Measurements from ENCODE around the gene NOS1AP. TPM values are rescaled to one million over a fixed set of nuclear protein-coding genes. Genes with fewer than 3 reads are reported as not detected.

NOS1AP gene
- total RNA-seq, 1 donor from 2014 or later = under 0.01 TPM

GRCh38 chr1:162230096-162230495 lies 160.6 kb downstream of the NOS1AP start:
- Histone ChIP-seq H3K4me1 (ENCODE audit: control insufficient read depth in 3 of 3, insufficient read depth in 3 of 3, low read length in 3 of 3) (no peaks in the 10 kb centered on the region), H3K27me3 (ENCODE audit: control insufficient read depth in 3 of 3, insufficient read depth in 3 of 3, low read length in 3 of 3) (no peaks in the 10 kb centered on the region), H3K9ac (ENCODE audit: low read depth in 1 of 3, low read length in 3 of 3) (no peak overlapping the region), H3K27ac (ENCODE audit: low read depth, low read length) (no peak overlapping the region), H3K36me3 (ENCODE audit: control insufficient read depth in 3 of 3, insufficient read depth in 3 of 3, low read length in 3 of 3) (no peaks in the 10 kb centered on the region), H3K4me3 (ENCODE audit: low read length in 3 of 3) (no peak overlapping the region), H3K9me3 (ENCODE audit: control insufficient read depth in 3 of 3, low read length in 3 of 3) (no peaks in the 10 kb centered on the region)

DNA sequence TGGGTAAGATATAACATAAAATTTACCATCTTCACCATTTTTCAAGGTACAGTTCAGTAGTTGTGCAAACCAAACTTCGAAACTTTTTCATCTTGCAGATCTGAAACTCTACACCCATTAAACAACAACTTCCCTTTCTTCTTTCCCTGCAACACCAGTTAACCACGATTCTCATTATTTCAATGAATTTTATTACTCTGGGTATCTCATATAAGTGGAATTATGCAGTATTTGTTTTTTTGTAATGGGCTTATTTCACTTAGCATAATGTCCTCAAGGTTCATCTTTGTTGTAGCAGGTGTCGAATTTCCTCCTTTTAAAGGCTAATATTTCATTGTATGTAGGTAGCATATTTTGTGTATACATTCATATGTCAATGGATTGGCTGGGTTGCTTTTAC lies 161.0 kb downstream of the NOS1AP start:
- H3K27me3 ChIP-seq (ENCODE audit: control insufficient read depth in 3 of 3, insufficient read depth in 3 of 3, low read length in 3 of 3) = no peaks in the 10 kb centered on the region

DNA sequence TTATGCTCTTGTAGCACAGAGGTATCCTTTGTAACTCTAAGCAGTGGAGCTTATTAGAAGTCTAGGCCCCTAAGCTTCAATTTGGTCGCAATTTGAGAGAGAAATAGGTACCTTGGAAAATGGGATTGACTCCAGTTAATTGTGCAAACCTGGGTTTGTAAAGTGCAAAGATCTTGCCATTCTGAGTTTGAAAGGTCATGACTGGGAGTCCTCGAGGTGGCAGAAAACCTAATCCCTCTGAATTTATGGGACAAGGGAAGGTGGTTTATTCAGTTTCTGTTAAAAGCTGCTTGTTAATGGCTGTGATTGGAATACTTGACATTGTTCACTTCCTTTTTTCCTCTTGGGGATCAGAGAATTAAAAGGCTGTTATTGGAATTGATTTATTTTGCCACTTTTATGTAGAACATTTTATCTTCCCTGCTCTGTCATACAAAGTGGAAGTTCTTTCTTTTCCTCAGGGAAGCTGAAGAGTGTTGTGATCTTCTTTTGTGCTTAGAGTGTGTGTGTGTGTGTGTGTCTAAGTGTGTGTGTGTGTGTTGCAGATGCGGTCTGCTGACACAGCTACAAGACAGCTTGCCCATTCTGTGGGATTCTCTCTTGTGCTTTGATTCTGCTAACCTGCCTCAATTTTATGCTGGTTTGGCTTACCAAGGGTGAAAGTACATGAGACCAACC lies 162.7 kb downstream of the NOS1AP start:
- H3K27ac ChIP-seq (ENCODE audit: low read depth, low read length) = no peak overlapping the region
- H3K4me3 ChIP-seq (ENCODE audit: low read length in 3 of 3) = no peak overlapping the region
- no peak overlapping the region for H3K9ac ChIP-seq (ENCODE audit: low read depth in 1 of 3, low read length in 3 of 3)
- no peaks in the 10 kb centered on the region for H3K27me3 ChIP-seq (ENCODE audit: control insufficient read depth in 3 of 3, insufficient read depth in 3 of 3, low read length in 3 of 3)
- H3K36me3 ChIP-seq (ENCODE audit: control insufficient read depth in 3 of 3, insufficient read depth in 3 of 3, low read length in 3 of 3) = no peaks in the 10 kb centered on the region
- H3K9me3 ChIP-seq (ENCODE audit: control insufficient read depth in 3 of 3, low read length in 3 of 3) = no peaks in the 10 kb centered on the region
- H3K4me1 ChIP-seq (ENCODE audit: control insufficient read depth in 3 of 3, insufficient read depth in 3 of 3, low read length in 3 of 3) = no peaks in the 10 kb centered on the region

More for the DNA sequence above, 161.0 kb downstream of the NOS1AP start:
- no peak overlapping the region for H3K27ac ChIP-seq (ENCODE audit: low read depth, low read length)
- H3K9ac ChIP-seq (ENCODE audit: low read depth in 1 of 3, low read length in 3 of 3) = no peak overlapping the region
- H3K4me1 ChIP-seq (ENCODE audit: control insufficient read depth in 3 of 3, insufficient read depth in 3 of 3, low read length in 3 of 3) = no peaks in the 10 kb centered on the region
- no peaks in the 10 kb centered on the region for H3K36me3 ChIP-seq (ENCODE audit: control insufficient read depth in 3 of 3, insufficient read depth in 3 of 3, low read length in 3 of 3)
- no peak overlapping the region for H3K4me3 ChIP-seq (ENCODE audit: low read length in 3 of 3)
- no peaks in the 10 kb centered on the region for H3K9me3 ChIP-seq (ENCODE audit: control insufficient read depth in 3 of 3, low read length in 3 of 3)

DNA sequence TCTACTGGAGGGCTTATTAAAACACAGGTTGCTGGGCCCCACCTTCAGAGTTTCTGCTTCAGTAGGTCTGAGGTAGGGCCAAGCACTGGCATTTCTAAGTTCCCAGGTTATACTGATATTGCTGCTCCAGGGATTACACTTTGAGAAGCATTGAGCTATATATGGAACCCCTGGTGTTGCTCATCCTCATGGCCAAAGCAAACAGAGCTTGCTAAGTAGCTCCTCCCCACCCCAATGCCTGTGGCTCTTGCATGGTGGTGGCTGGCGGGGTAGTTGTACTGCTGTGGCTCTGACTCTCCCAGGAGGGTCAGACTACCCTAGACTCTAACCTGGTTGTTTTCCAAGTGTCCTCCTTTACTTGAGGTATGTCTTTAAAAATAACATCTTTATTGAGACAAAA lies 163.6 kb downstream of the NOS1AP start:
- no peak overlapping the region for H3K27ac ChIP-seq (ENCODE audit: low read depth, low read length)
- H3K27me3 ChIP-seq (ENCODE audit: control insufficient read depth in 3 of 3, insufficient read depth in 3 of 3, low read length in 3 of 3) = no peaks in the 10 kb centered on the region
- H3K36me3 ChIP-seq (ENCODE audit: control insufficient read depth in 3 of 3, insufficient read depth in 3 of 3, low read length in 3 of 3) = no peaks in the 10 kb centered on the region
- no peak overlapping the region for H3K9ac ChIP-seq (ENCODE audit: low read depth in 1 of 3, low read length in 3 of 3)
- no peaks in the 10 kb centered on the region for H3K9me3 ChIP-seq (ENCODE audit: control insufficient read depth in 3 of 3, low read length in 3 of 3)
- H3K4me3 ChIP-seq (ENCODE audit: low read length in 3 of 3) = no peak overlapping the region
- H3K4me1 ChIP-seq (ENCODE audit: control insufficient read depth in 3 of 3, insufficient read depth in 3 of 3, low read length in 3 of 3) = no peaks in the 10 kb centered on the region

GRCh38 chr1:162233937-162234336 lies 164.4 kb downstream of the NOS1AP start:
- Histone ChIP-seq H3K4me3 (ENCODE audit: low read length in 3 of 3) (no peak overlapping the region), H3K36me3 (ENCODE audit: control insufficient read depth in 3 of 3, insufficient read depth in 3 of 3, low read length in 3 of 3) (no peaks in the 10 kb centered on the region), H3K27me3 (ENCODE audit: control insufficient read depth in 3 of 3, insufficient read depth in 3 of 3, low read length in 3 of 3) (no peaks in the 10 kb centered on the region), H3K4me1 (ENCODE audit: control insufficient read depth in 3 of 3, insufficient read depth in 3 of 3, low read length in 3 of 3) (no peaks in the 10 kb centered on the region), H3K27ac (ENCODE audit: low read depth, low read length) (no peak overlapping the region), H3K9me3 (ENCODE audit: control insufficient read depth in 3 of 3, low read length in 3 of 3) (no peaks in the 10 kb centered on the region), H3K9ac (ENCODE audit: low read depth in 1 of 3, low read length in 3 of 3) (no peak overlapping the region)

- Histone ChIP-seq H3K4me3 (ENCODE audit: low read length in 3 of 3) (no peak overlapping the region), H3K36me3 (ENCODE audit: control insufficient read depth in 3 of 3, insufficient read depth in 3 of 3, low read length in 3 of 3) (no peaks in the 10 kb centered on the region), H3K4me1 (ENCODE audit: control insufficient read depth in 3 of 3, insufficient read depth in 3 of 3, low read length in 3 of 3) (no peaks in the 10 kb centered on the region), H3K27me3 (ENCODE audit: control insufficient read depth in 3 of 3, insufficient read depth in 3 of 3, low read length in 3 of 3) (no peaks in the 10 kb centered on the region), H3K27ac (ENCODE audit: low read depth, low read length) (no peak overlapping the region), H3K9me3 (ENCODE audit: control insufficient read depth in 3 of 3, low read length in 3 of 3) (no peaks in the 10 kb centered on the region), H3K9ac (ENCODE audit: low read depth in 1 of 3, low read length in 3 of 3) (no peak overlapping the region)
These were observed 165.1 kb downstream of the NOS1AP start for GRCh38 chr1:162234571-162234970.

GRCh38 chr1:162235241-162235800 lies 165.8 kb downstream of the NOS1AP start:
- H3K4me1 ChIP-seq (ENCODE audit: control insufficient read depth in 3 of 3, insufficient read depth in 3 of 3, low read length in 3 of 3) = no peaks in the 10 kb centered on the region
- no peak overlapping the region for H3K4me3 ChIP-seq (ENCODE audit: low read length in 3 of 3)
- no peaks in the 10 kb centered on the region for H3K27me3 ChIP-seq (ENCODE audit: control insufficient read depth in 3 of 3, insufficient read depth in 3 of 3, low read length in 3 of 3)
- H3K9ac ChIP-seq (ENCODE audit: low read depth in 1 of 3, low read length in 3 of 3) = no peak overlapping the region
- no peak overlapping the region for H3K27ac ChIP-seq (ENCODE audit: low read depth, low read length)
- no peaks in the 10 kb centered on the region for H3K9me3 ChIP-seq (ENCODE audit: control insufficient read depth in 3 of 3, low read length in 3 of 3)
- no peaks in the 10 kb centered on the region for H3K36me3 ChIP-seq (ENCODE audit: control insufficient read depth in 3 of 3, insufficient read depth in 3 of 3, low read length in 3 of 3)

GRCh38 chr1:162236201-162236600 lies 166.7 kb downstream of the NOS1AP start:
- Histone ChIP-seq H3K9me3 (ENCODE audit: control insufficient read depth in 3 of 3, low read length in 3 of 3) (no peaks in the 10 kb centered on the region), H3K36me3 (ENCODE audit: control insufficient read depth in 3 of 3, insufficient read depth in 3 of 3, low read length in 3 of 3) (no peaks in the 10 kb centered on the region), H3K4me3 (ENCODE audit: low read length in 3 of 3) (no peak overlapping the region), H3K27me3 (ENCODE audit: control insufficient read depth in 3 of 3, insufficient read depth in 3 of 3, low read length in 3 of 3) (no peaks in the 10 kb centered on the region), H3K9ac (ENCODE audit: low read depth in 1 of 3, low read length in 3 of 3) (no peak overlapping the region), H3K27ac (ENCODE audit: low read depth, low read length) (no peak overlapping the region), H3K4me1 (ENCODE audit: control insufficient read depth in 3 of 3, insufficient read depth in 3 of 3, low read length in 3 of 3) (no peaks in the 10 kb centered on the region)

- H3K36me3 ChIP-seq (ENCODE audit: control insufficient read depth in 3 of 3, insufficient read depth in 3 of 3, low read length in 3 of 3) = no peaks in the 10 kb centered on the region
- H3K4me1 ChIP-seq (ENCODE audit: control insufficient read depth in 3 of 3, insufficient read depth in 3 of 3, low read length in 3 of 3) = no peaks in the 10 kb centered on the region
- H3K27me3 ChIP-seq (ENCODE audit: control insufficient read depth in 3 of 3, insufficient read depth in 3 of 3, low read length in 3 of 3) = no peaks in the 10 kb centered on the region
- H3K9me3 ChIP-seq (ENCODE audit: control insufficient read depth in 3 of 3, low read length in 3 of 3) = no peaks in the 10 kb centered on the region
- H3K4me3 ChIP-seq (ENCODE audit: low read length in 3 of 3) = no peak overlapping the region
- no peak overlapping the region for H3K9ac ChIP-seq (ENCODE audit: low read depth in 1 of 3, low read length in 3 of 3)
- H3K27ac ChIP-seq (ENCODE audit: low read depth, low read length) = no peak overlapping the region
These were observed 167.1 kb downstream of the NOS1AP start for GRCh38 chr1:162236618-162237017.

DNA sequence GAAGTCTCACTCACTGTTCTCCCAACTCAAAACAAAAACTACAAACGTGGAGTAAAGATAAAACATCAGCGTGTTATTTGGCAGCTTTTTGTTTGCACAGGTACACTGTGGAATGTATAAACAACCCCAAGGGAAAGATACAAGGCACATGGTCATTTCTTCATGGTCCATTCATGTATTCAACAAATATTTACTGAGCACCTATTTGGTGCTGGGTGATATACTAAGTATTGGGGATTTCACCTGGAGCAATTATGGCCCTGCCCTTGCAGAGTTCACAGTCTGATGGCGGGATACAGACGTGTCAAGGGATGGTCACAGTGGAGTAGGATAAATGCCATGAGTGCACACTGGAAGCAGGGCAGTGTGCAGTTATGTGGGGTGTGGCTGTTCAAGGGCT lies 171.1 kb downstream of the NOS1AP start:
- no peak overlapping the region for H3K27ac ChIP-seq (ENCODE audit: low read depth, low read length)
- no peak overlapping the region for H3K9ac ChIP-seq (ENCODE audit: low read depth in 1 of 3, low read length in 3 of 3)
- no peaks in the 10 kb centered on the region for H3K4me1 ChIP-seq (ENCODE audit: control insufficient read depth in 3 of 3, insufficient read depth in 3 of 3, low read length in 3 of 3)
- H3K4me3 ChIP-seq (ENCODE audit: low read length in 3 of 3) = no peak overlapping the region
- H3K27me3 ChIP-seq (ENCODE audit: control insufficient read depth in 3 of 3, insufficient read depth in 3 of 3, low read length in 3 of 3) = peaks cover 0 to 5% (median 0%) of the 10 kb centered on the region in 3 donors
- no peaks in the 10 kb centered on the region for H3K36me3 ChIP-seq (ENCODE audit: control insufficient read depth in 3 of 3, insufficient read depth in 3 of 3, low read length in 3 of 3)
- no peaks in the 10 kb centered on the region for H3K9me3 ChIP-seq (ENCODE audit: control insufficient read depth in 3 of 3, low read length in 3 of 3)
